ENCODE measurements around the gene GNG2.

GNG2 gene

GRCh38 chr14:51856792-51857296 lies 3.6 kb upstream of the GNG2 start:
- DNase-seq: no peak

- DNase-seq: no peak
Measured at GRCh38 chr14:51859131-51859530, 1.3 kb upstream of the GNG2 start.

- DNase-seq: no peak
Measured at GRCh38 chr14:51860825-51861499, 550 bp downstream of the GNG2 start.

GRCh38 chr14:51862176-51862796 lies 1.9 kb downstream of the GNG2 start:
- peak; percentile 55 for DNase-seq

- DNase-seq: no peak
Measured at GRCh38 chr14:51862860-51863259, 2.4 kb downstream of the GNG2 start.

- peak; percentile 65 for DNase-seq
Measured at GRCh38 chr14:51865953-51866747, 5.7 kb downstream of the GNG2 start.

- DNase-seq: no peak
Measured at GRCh38 chr14:51867741-51868140, 7.3 kb downstream of the GNG2 start.

GRCh38 chr14:51868405-51868804 lies 8.0 kb downstream of the GNG2 start:
- no peak for DNase-seq

- peak; percentile 70 for DNase-seq
Measured at GRCh38 chr14:51869411-51870100, 9.1 kb downstream of the GNG2 start.

- DNase-seq: no peak
Measured at GRCh38 chr14:51870606-51871005, 10.2 kb downstream of the GNG2 start.

- DNase-seq: no peak
Measured at GRCh38 chr14:51871846-51872245, 11.4 kb downstream of the GNG2 start.

GRCh38 chr14:51872396-51872795 lies 12.0 kb downstream of the GNG2 start:
- no peak for DNase-seq

GRCh38 chr14:51873221-51873893 lies 12.9 kb downstream of the GNG2 start:
- DNase-seq: peak; percentile 66

GRCh38 chr14:51877810-51878209 lies 17.4 kb downstream of the GNG2 start:
- no peak for DNase-seq

- no peak for DNase-seq
Measured at GRCh38 chr14:51879170-51879569, 18.8 kb downstream of the GNG2 start.

GRCh38 chr14:51880835-51881580 lies 20.6 kb downstream of the GNG2 start:
- no peak for DNase-seq

- DNase-seq: no peak
Measured at GRCh38 chr14:51881636-51882035, 21.2 kb downstream of the GNG2 start.

GRCh38 chr14:51883232-51883631 lies 22.8 kb downstream of the GNG2 start:
- DNase-seq: no peak

- peak; percentile 39 for DNase-seq
Measured at GRCh38 chr14:51884086-51884927, 23.9 kb downstream of the GNG2 start.

- no peak for DNase-seq
Measured at GRCh38 chr14:51889851-51890250, 29.4 kb downstream of the GNG2 start.

GRCh38 chr14:51894250-51894649 lies 33.8 kb downstream of the GNG2 start:
- no peak for DNase-seq

Measured in CD4-positive, alpha-beta T cell treated with Interleukin-12 subunit alpha and Interleukin-12 subunit beta, for 1 hour (primary cell).